ENCODE measurements around the gene TOMM22. TPM values are rescaled to one million over a fixed set of nuclear protein-coding genes. Genes with fewer than 3 reads are reported as not detected.

TOMM22 gene
- total RNA-seq (10 to 100 TPM; 37.1 to 82.1 (median 71.6) TPM), polyA plus RNA-seq (10 to 100 TPM; 32.3 to 45.6 TPM)
- long read RNA-seq, donor 1, transcript TOMM22-201 (4 exons, 2,040 nt), result major isoform, 46 of 58 reads
- long read RNA-seq, donor 1, partial matches to known transcripts, result 0 of 58 reads
- long read RNA-seq, donor 1, other reads (novel, unspliced or antisense), result 12 of 58 reads
- long read RNA-seq, donor 2, transcript TOMM22-201 (4 exons, 2,040 nt), result major isoform, 142 of 143 reads
- long read RNA-seq, donor 2, partial matches to known transcripts, result 0 of 143 reads
- long read RNA-seq, donor 2, other reads (novel, unspliced or antisense), result 0 of 143 reads
- long read RNA-seq, donor 3, transcript TOMM22-201 (4 exons, 2,040 nt), result major isoform, 41 of 50 reads
- long read RNA-seq, donor 3, partial matches to known transcripts, result 0 of 50 reads
- long read RNA-seq, donor 3, other reads (novel, unspliced or antisense), result 8 of 50 reads

- Histone ChIP-seq H3K27ac (peak within 1 kb of the TSS in 11 of 12 donors; percentile 53 to 88 (median 79)), H3K36me3 (peaks cover 2 to 37% (median 36%) of the 10 kb centered on the region in 9 donors), H3K4me3 (peak within 1 kb of the TSS; percentile 72 to 100 (median 92)), H3K27me3 (no peaks in the 10 kb centered on the region), H3K9me3 (no peaks in the 10 kb centered on the region), H3K4me1 (peaks cover 0 to 17% (median 8%) of the 10 kb centered on the region in 12 donors)
- peak; percentile 88 to 94 (median 92) for DNase-seq
- ATAC-seq, result peak; percentile 96 to 99 (median 99)
- peak; percentile 24 to 91 (median 64) for TF ChIP-seq CTCF (IDR thresholded peaks at IDR 0.05)
- peak in 1 of 2 donors; percentile 47 for TF ChIP-seq POLR2A (IDR thresholded peaks at IDR 0.05)
- intact Hi-C loops (cut with DNase I), result loop anchor here in 4 of 10 donors (2.0 to 10.0 kb wide), 5 partner anchors 15 to 629 kb away; partner anchors contain the start of genes DDX17 (in 3 of the 4) and JOSD1 (in 1 of the 4)
- 1% methylated on average over 25 to 60 of the region's 60 CpGs for WGBS, 4 donors
Observed at GRCh38 chr22:38681582-38682335, at the start of gene TOMM22. Gene TOMM22, plus strand, starts transcription at chr22:38681957. Its CDS starts 22 bp downstream, at chr22:38681979.

- 87 to 100% (median 88%) methylated on average over 3 of the region's 3 CpGs for WGBS, 4 donors
- DNase-seq, result no peak
- Histone ChIP-seq H3K4me3 (no peak overlapping the region), H3K4me1 (peaks cover 0 to 3% (median 0%) of the 10 kb centered on the region in 12 donors), H3K27ac (no peak overlapping the region), H3K27me3 (no peaks in the 10 kb centered on the region), H3K36me3 (peaks cover 0 to 2% (median 0%) of the 10 kb centered on the region in 9 donors), H3K9me3 (no peaks in the 10 kb centered on the region)
- intact Hi-C loops (cut with DNase I), result no loop called here
- ATAC-seq, result no peak
- TF ChIP-seq CTCF (IDR thresholded peaks at IDR 0.05), result no peak
- TF ChIP-seq POLR2A (IDR thresholded peaks at IDR 0.05), result no peak
Observed at GRCh38 chr22:38632528-38632927, 49.2 kb upstream of the TOMM22 start.

- no peak for TF ChIP-seq CTCF (IDR thresholded peaks at IDR 0.05)
- TF ChIP-seq POLR2A (IDR thresholded peaks at IDR 0.05), result no peak
- H3K27me3 ChIP-seq, result no peaks in the 10 kb centered on the region
- no peak overlapping the region for H3K27ac ChIP-seq
- no peaks in the 10 kb centered on the region for H3K9me3 ChIP-seq
- peaks cover 0 to 2% (median 0%) of the 10 kb centered on the region in 9 donors for H3K36me3 ChIP-seq
- no peaks in the 10 kb centered on the region for H3K4me1 ChIP-seq
- ATAC-seq (no peak), DNase-seq (no peak)
- H3K4me3 ChIP-seq, result no peak overlapping the region
- 75 to 86% (median 81%) methylated on average over 2 of the region's 2 CpGs for WGBS, 4 donors
- intact Hi-C loops (cut with DNase I), result no loop called here
Observed at GRCh38 chr22:38638216-38638615, 43.5 kb upstream of the TOMM22 start.

GRCh38 chr22:38638728-38639127 lies 43.0 kb upstream of the TOMM22 start:
- intact Hi-C loops (cut with DNase I), result no loop called here
- H3K27me3 ChIP-seq, result no peaks in the 10 kb centered on the region
- ATAC-seq, result no peak
- 54 to 60% (median 57%) methylated on average over 3 of the region's 3 CpGs for WGBS, 4 donors
- H3K4me3 ChIP-seq, result no peak overlapping the region
- H3K4me1 ChIP-seq, result no peaks in the 10 kb centered on the region
- TF ChIP-seq CTCF (IDR thresholded peaks at IDR 0.05) (no peak), POLR2A (IDR thresholded peaks at IDR 0.05) (no peak)
- H3K27ac ChIP-seq, result no peak overlapping the region
- no peak for DNase-seq
- H3K36me3 ChIP-seq, result peaks cover 0 to 2% (median 0%) of the 10 kb centered on the region in 9 donors
- H3K9me3 ChIP-seq, result no peaks in the 10 kb centered on the region

Measured in heart left ventricle (tissue), 16 donors.